Measurements from ENCODE around the gene COL1A1. TPM values are rescaled to one million over a fixed set of nuclear protein-coding genes. Genes with fewer than 3 reads are reported as not detected.

COL1A1 gene
- total RNA-seq, 4 donors from 2014 or later, result 12.2 to 57.3 (median 18.5) TPM

GRCh38 chr17:50149091-50149416 lies 52.4 kb downstream of the COL1A1 start:
- no peaks in the 10 kb centered on the region for H3K27me3 ChIP-seq
- H3K9me3 ChIP-seq, result no peaks in the 10 kb centered on the region
- TF ChIP-seq, protein P1, sequence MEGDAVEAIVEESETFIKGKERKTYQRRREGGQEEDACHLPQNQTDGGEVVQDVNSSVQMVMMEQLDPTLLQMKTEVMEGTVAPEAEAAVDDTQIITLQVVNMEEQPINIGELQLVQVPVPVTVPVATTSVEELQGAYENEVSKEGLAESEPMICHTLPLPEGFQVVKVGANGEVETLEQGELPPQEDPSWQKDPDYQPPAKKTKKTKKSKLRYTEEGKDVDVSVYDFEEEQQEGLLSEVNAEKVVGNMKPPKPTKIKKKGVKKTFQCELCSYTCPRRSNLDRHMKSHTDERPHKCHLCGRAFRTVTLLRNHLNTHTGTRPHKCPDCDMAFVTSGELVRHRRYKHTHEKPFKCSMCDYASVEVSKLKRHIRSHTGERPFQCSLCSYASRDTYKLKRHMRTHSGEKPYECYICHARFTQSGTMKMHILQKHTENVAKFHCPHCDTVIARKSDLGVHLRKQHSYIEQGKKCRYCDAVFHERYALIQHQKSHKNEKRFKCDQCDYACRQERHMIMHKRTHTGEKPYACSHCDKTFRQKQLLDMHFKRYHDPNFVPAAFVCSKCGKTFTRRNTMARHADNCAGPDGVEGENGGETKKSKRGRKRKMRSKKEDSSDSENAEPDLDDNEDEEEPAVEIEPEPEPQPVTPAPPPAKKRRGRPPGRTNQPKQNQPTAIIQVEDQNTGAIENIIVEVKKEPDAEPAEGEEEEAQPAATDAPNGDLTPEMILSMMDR (IDR thresholded peaks at IDR 0.05), result no peak
- TF ChIP-seq POLR2A (IDR thresholded peaks at IDR 0.05), result no peak
- intact Hi-C loops (cut with DNase I), result loop anchor here (5.0 kb wide), 1 partner anchor 37 kb away; no protein-coding TSS in a partner anchor
- peak overlapping the region in 2 of 3 donors; percentile 76 to 86 for H3K4me3 ChIP-seq (replicated peaks in 1 of 3)
- H3K27ac ChIP-seq, result peak overlapping the region; percentile 50 to 86 (median 85)
- 0 to 5% methylated on average over 8 of the region's 30 CpGs for WGBS, 2 donors
- peaks cover 10% of the 10 kb centered on the region in 2 donors for H3K36me3 ChIP-seq
- no peak for DNase-seq
- peaks cover 39 to 48% of the 10 kb centered on the region in 2 donors for H3K4me1 ChIP-seq

DNA sequence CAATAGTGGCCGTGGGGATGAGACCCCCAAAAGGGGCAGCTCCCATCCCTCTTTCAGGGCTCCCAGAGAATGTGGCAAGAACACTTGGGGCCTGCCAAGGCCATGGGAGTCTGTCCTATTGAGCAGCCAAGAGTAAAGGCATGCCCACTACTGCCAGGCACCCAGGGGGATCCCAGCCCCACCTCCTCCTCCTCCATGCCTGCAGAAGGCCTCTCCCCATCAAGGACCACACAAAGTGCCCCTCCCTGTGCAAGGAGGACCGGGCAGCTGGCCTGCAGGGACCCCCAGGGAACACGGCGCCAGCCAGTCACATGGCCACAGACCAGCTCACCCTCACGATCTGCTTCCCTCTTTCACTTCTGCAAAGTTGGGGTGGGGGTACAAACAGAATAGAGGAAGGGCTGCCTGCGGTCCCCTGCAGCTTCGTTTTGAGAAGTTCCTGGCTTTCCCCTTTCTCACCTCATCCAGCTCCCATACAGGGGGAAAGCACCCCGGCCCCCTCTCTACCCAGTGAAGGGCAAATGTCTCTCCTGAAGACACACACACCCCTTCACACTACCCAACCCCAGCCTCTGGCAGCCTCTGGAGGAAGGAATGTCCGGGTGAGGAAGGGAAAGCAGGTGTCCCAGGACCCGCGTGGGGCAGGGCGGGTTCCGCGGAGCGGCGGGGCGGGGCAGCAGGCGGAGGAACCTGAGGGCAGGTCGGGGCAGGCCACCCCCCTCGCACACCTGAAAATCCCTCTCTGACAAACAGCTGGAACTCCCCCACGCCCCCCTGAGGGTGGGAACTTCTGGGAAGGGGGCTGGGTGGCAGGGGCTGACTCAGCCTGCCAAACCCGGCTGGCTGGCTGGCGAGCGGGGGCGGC lies 53.0 kb downstream of the COL1A1 start:
- peak overlapping the region; percentile 50 to 86 (median 85) for H3K27ac ChIP-seq
- 1% methylated on average over 17 to 20 of the region's 25 CpGs for WGBS, 2 donors
- peak overlapping the region in 2 of 3 donors; percentile 76 to 86 for H3K4me3 ChIP-seq (replicated peaks in 1 of 3)
- H3K9me3 ChIP-seq, result no peaks in the 10 kb centered on the region
- H3K27me3 ChIP-seq, result no peaks in the 10 kb centered on the region
- peaks cover 16% of the 10 kb centered on the region in 2 donors for H3K36me3 ChIP-seq
- peaks cover 39 to 42% of the 10 kb centered on the region in 2 donors for H3K4me1 ChIP-seq
- DNase-seq, result peak; percentile 80 to 84
- TF ChIP-seq, protein P1 (IDR thresholded peaks at IDR 0.05), result peak in 2 of 6 experiments; percentile 9 to 17
- TF ChIP-seq POLR2A (IDR thresholded peaks at IDR 0.05), result no peak
- intact Hi-C loops (cut with DNase I), result loop anchor here (5.0 kb wide), 1 partner anchor 36 kb away; no protein-coding TSS in a partner anchor

DNA sequence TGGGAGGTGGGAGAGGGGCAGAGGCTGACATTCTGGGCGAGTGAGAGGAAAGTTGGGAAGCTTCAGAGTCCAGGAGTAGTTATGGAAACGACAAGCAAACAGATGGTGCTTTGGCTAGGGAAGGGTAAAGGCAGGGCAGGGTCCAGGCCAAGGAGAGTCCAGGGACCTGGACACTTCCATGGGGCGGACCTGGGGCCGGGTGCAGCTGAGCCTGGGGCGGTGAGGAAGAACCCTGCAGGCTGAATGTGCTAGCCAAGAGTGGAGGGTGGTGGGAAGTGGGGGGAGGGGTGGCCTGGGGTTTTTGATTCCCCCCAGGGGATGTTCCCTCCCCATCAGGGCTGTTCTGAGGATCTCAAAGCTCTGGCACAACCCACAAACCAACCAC lies 53.6 kb downstream of the COL1A1 start:
- 6 to 17% methylated on average over 5 of the region's 5 CpGs for WGBS, 2 donors
- Histone ChIP-seq H3K27ac (peak overlapping the region; percentile 55 to 86 (median 85)), H3K4me1 (peaks cover 37 to 39% of the 10 kb centered on the region in 2 donors), H3K9me3 (no peaks in the 10 kb centered on the region), H3K36me3 (peaks cover 19 to 22% of the 10 kb centered on the region in 2 donors), H3K27me3 (no peaks in the 10 kb centered on the region), H3K4me3 (replicated peaks in 1 of 3) (peak overlapping the region in 1 of 3 donors; percentile 76)
- intact Hi-C loops (cut with DNase I), result loop anchor here (5.0 kb wide), 1 partner anchor 36 kb away; no protein-coding TSS in a partner anchor
- no peak for TF ChIP-seq POLR2A (IDR thresholded peaks at IDR 0.05)
- TF ChIP-seq, protein P1 (IDR thresholded peaks at IDR 0.05), result no peak
- DNase-seq, result no peak

GRCh38 chr17:50146927-50147665 lies 54.3 kb downstream of the COL1A1 start:
- H3K9me3 ChIP-seq, result no peaks in the 10 kb centered on the region
- H3K4me1 ChIP-seq, result peaks cover 30 to 32% of the 10 kb centered on the region in 2 donors
- 52 to 73% methylated on average over 13 to 15 of the region's 15 CpGs for WGBS, 2 donors
- peaks cover 19 to 25% of the 10 kb centered on the region in 2 donors for H3K36me3 ChIP-seq
- peak overlapping the region in 1 of 3 donors; percentile 76 for H3K4me3 ChIP-seq (replicated peaks in 1 of 3)
- H3K27me3 ChIP-seq, result no peaks in the 10 kb centered on the region
- H3K27ac ChIP-seq, result peak overlapping the region; percentile 55 to 86 (median 85)
- DNase-seq, result peak in 1 of 2 donors; percentile 26
- intact Hi-C loops (cut with DNase I), result loop anchor here (5.0 kb wide), 1 partner anchor 35 kb away; no protein-coding TSS in a partner anchor
- TF ChIP-seq, protein P1 (IDR thresholded peaks at IDR 0.05), result no peak
- no peak for TF ChIP-seq POLR2A (IDR thresholded peaks at IDR 0.05)
